ENCODE measurements around the gene SCAMP5. TPM values are rescaled to one million over a fixed set of nuclear protein-coding genes. Genes with fewer than 3 reads are reported as not detected.

SCAMP5 gene
- polyA plus RNA-seq, 4 donors: 18.8 to 28.3 (median 22.6) TPM

- no peak for DNase-seq (ENCODE audit: low read depth in 4 of 4, low spot score in 3 of 4)
These were observed 24.6 kb downstream of the SCAMP5 start for GRCh38 chr15:75019916-75020315.

GRCh38 chr15:75021341-75021740, 26.0 kb downstream of the SCAMP5 start:
- DNase-seq (ENCODE audit: low read depth in 4 of 4, low spot score in 3 of 4): no peak

GRCh38 chr15:75022783-75023180, 27.4 kb downstream of the SCAMP5 start:
- no peak for DNase-seq (ENCODE audit: low read depth in 4 of 4, low spot score in 3 of 4)

- peak; percentile 91 to 95 (median 94) for DNase-seq (ENCODE audit: low read depth in 4 of 4, low spot score in 3 of 4)
These were observed 28.0 kb downstream of the SCAMP5 start, which contains the start of gene PPCDC for GRCh38 chr15:75023181-75023871. Gene PPCDC, plus strand, starts transcription at chr15:75023590. Its CDS starts 4,729 bp downstream, at chr15:75028319.

- no peak for DNase-seq (ENCODE audit: low read depth in 4 of 4, low spot score in 3 of 4)
These were observed 28.7 kb downstream of the SCAMP5 start for GRCh38 chr15:75023872-75024636.

GRCh38 chr15:75025107-75025506, 29.7 kb downstream of the SCAMP5 start:
- no peak for DNase-seq (ENCODE audit: low read depth in 4 of 4, low spot score in 3 of 4)

GRCh38 chr15:75025548-75026260, 30.3 kb downstream of the SCAMP5 start:
- DNase-seq (ENCODE audit: low read depth in 4 of 4, low spot score in 3 of 4): no peak

- no peak for DNase-seq (ENCODE audit: low read depth in 4 of 4, low spot score in 3 of 4)
These were observed 32.2 kb downstream of the SCAMP5 start for GRCh38 chr15:75027551-75027950.

- DNase-seq (ENCODE audit: low read depth in 4 of 4, low spot score in 3 of 4): no peak
These were observed 33.6 kb downstream of the SCAMP5 start for GRCh38 chr15:75028991-75029377.

- peak; percentile 67 to 78 (median 74) for DNase-seq (ENCODE audit: low read depth in 4 of 4, low spot score in 3 of 4)
These were observed 34.1 kb downstream of the SCAMP5 start for GRCh38 chr15:75029378-75030022.

- DNase-seq (ENCODE audit: low read depth in 4 of 4, low spot score in 3 of 4): no peak
These were observed 34.7 kb downstream of the SCAMP5 start for GRCh38 chr15:75030023-75030413.

- DNase-seq (ENCODE audit: low read depth in 4 of 4, low spot score in 3 of 4): no peak
These were observed 35.1 kb downstream of the SCAMP5 start for GRCh38 chr15:75030424-75030823.

- no peak for DNase-seq (ENCODE audit: low read depth in 4 of 4, low spot score in 3 of 4)
These were observed 36.5 kb downstream of the SCAMP5 start for GRCh38 chr15:75031848-75032247.

GRCh38 chr15:75032395-75032794, 37.0 kb downstream of the SCAMP5 start:
- no peak for DNase-seq (ENCODE audit: low read depth in 4 of 4, low spot score in 3 of 4)

- no peak for DNase-seq (ENCODE audit: low read depth in 4 of 4, low spot score in 3 of 4)
These were observed 38.4 kb downstream of the SCAMP5 start for GRCh38 chr15:75033809-75034208.

- DNase-seq (ENCODE audit: low read depth in 4 of 4, low spot score in 3 of 4): no peak
These were observed 39.3 kb downstream of the SCAMP5 start for GRCh38 chr15:75034615-75035014.

- no peak for DNase-seq (ENCODE audit: low read depth in 4 of 4, low spot score in 3 of 4)
These were observed 40.9 kb downstream of the SCAMP5 start for GRCh38 chr15:75036212-75036616.

GRCh38 chr15:75037685-75038084, 42.3 kb downstream of the SCAMP5 start:
- DNase-seq (ENCODE audit: low read depth in 4 of 4, low spot score in 3 of 4): no peak

GRCh38 chr15:75038231-75038630, 42.9 kb downstream of the SCAMP5 start:
- no peak for DNase-seq (ENCODE audit: low read depth in 4 of 4, low spot score in 3 of 4)

- DNase-seq (ENCODE audit: low read depth in 4 of 4, low spot score in 3 of 4): no peak
These were observed 47.6 kb downstream of the SCAMP5 start for GRCh38 chr15:75042730-75043508.

Data from right renal pelvis (tissue), 4 donors.